Activated effector memory CD4-positive, alpha-beta T cell treated with Interleukin-2 at 50 U/mL for 16 hours (primary cell): ENCODE measurements around the gene CST3.
"Not testable (repeated sequence)": the region's sequence is repeated elsewhere in the genome, so short reads cannot be mapped to it uniquely, and the experiment has no call there.

ENCODE experiments used
- DNase-seq: peaks from one replicate; pipeline ENCODE4 v3.0.0-alpha.2; 2020

Gene CST3

GRCh38 chr20:23661002-23661429 is 23.3 kb upstream of the CST3 start:
- no peak for DNase-seq

- DNase-seq: no peak
Observed at GRCh38 chr20:23659989-23660837, 22.5 kb upstream of the CST3 start.

GRCh38 chr20:23659610-23659988 is 21.8 kb upstream of the CST3 start:
- not testable (repeated sequence) for DNase-seq

GRCh38 chr20:23658989-23659609 is 21.3 kb upstream of the CST3 start:
- no peak for DNase-seq

GRCh38 chr20:23658336-23658735 is 20.6 kb upstream of the CST3 start:
- no peak for DNase-seq

DNA sequence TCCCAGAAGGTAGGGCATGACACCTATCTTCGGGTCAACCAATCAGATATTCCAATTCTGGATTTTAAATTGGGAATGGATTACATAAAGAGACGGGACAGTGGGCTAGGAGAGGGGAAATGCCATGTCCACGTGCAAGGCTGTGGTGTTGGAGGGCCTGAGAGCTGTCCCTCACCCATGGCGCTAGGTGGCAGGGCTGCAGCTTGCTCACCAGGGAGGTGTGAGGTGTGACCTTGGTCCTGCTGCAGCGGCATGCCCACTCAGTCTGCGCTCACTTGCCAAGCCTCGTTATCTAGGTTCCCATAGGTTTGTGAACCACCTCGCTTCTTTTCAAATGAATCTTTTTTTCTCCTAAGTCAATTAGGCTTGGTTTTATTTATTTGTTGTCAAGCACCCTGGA is 19.4 kb upstream of the CST3 start:
- DNase-seq: no peak

DNA sequence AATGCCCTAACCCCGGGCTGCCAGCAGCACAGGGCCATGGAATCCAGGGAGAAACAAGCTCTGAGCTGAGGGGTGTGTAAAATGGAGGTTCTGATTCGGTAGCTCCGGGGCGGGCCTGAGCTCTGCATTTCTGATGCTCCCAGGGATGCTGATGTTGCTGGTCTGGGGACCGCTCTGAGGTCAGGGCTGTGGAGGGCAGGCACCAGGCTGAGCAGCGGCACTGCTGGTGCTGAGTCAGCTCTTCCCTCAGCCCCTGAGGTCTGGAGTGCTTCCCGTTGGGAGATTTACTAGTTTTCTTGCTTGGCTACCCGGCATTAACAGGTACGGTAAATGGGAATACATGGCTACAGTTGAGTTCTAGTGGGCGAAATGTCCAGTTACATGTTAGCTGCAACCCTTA is 18.6 kb upstream of the CST3 start:
- DNase-seq: no peak

GRCh38 chr20:23655491-23656211 is 17.9 kb upstream of the CST3 start:
- DNase-seq: no peak

DNA sequence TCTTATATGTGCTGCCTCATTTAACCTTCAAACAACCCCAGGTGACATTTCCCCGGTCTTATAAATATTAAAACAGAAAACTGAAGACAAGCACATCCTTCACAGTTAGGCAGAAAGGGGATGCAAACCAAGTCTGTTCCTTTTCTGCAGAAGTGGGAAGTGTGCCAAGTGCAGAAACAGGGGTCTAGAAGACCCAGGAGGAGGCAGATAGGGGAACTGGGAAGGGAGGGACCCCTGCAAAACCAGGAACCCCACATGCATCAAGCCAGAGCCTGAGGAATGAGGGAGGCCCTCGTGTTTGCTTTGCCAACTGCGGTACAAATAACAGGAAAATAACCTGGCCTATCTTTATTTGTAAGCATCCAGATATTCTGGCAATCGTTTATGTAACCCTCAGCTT is 17.0 kb upstream of the CST3 start:
- DNase-seq: no peak

GRCh38 chr20:23654000-23654399 is 16.2 kb upstream of the CST3 start:
- DNase-seq: no peak

DNA sequence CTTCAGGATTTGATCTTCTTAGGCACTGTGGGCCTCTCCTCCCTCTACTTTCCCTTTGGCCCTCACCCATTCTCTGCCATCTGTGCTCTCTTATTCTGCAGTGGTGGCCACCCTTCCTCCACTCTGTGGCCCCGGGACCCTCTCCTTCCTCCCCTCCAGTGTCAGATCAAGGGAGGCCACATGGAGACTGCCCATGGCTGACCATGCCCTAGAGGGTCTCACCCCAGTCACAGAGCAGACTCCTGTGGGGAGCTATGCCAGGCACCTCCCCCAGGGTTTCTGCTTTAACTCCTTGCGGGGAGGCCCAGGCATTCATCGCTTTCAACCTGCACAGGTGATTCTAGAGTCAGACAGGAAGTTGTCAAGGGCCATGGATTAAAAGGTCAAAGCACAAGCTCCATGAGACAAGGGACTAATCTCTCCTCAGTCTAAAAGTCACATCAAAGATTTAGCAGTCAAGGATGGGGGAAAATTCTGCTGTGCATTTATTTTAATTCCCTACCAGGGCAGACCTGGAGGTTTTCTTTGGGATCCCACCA is 15.7 kb upstream of the CST3 start:
- no peak for DNase-seq

DNA sequence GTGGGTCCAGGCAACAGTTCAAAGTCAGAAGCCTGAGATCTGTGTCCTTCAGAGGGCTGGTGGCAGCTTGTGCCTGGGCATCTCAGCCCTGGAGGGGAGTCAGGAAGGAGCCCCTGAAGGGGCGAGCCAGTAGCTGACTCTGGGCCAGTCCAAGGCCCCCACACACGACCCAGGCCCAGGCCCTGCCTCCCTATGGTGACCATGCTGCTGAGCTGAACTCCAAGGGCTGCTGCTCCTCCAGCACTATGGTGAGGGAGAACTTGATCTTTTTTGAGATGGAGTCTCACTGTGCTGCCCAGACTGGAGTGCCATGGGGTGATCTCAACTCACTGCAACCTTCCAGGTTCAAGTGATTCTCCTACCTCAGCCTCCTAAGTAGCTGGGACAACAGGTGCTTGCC is 15.2 kb upstream of the CST3 start:
- DNase-seq: no peak

GRCh38 chr20:23652371-23652770 is 14.6 kb upstream of the CST3 start:
- DNase-seq: no peak

- no peak for DNase-seq
Observed at GRCh38 chr20:23651117-23651516, 13.4 kb upstream of the CST3 start.

DNA sequence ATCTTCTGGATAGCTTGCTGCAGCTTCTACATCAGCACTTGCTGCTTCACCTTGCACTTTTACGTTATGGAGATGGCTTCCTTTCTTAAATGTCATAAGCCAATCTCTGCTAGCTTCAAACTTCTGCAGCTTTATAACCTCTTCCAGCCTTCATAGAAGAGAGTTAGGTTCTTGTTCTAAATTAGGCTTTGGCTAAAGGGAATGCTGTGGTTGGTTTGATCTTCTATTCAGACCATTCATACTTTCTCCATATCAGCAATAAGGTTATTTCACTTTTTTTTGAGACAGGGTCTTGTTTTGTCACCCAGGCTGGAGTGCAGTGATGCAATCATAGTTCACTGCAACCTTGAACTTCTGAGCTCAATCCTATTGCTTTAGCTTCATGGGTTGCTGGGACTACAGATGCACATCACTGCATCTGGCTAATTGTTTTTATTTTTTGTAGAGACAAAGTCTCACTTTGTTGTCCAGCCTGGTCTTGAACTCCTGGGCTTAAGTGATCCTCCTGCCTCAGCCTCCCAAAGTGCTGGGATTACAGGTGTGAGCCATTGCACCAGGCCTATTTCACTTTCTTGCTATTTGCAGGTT is 12.2 kb upstream of the CST3 start:
- DNase-seq: no peak

- no peak for DNase-seq
Observed at GRCh38 chr20:23649242-23649641, 11.5 kb upstream of the CST3 start.

GRCh38 chr20:23647346-23647745 is 9.6 kb upstream of the CST3 start:
- no peak for DNase-seq

GRCh38 chr20:23646106-23646873 is 8.5 kb upstream of the CST3 start:
- no peak for DNase-seq

DNA sequence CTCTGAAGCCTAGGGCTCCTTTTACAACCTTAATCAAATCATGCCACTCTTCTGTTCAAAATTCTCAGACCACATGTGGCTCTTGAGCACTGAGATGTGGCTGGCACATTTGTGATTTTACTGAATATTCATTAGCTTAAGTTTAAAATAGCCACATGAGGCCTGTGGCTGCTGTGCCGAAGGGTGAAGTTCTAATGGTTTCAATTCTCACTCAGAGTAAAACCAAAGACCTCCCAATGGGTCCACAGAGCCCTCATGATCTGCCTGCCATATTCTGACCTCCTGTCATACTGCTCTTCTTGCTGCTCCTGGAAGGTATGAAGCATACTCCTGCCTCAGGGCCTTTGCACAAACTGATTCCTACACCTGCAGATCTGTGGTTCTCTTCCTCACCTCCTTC is 7.8 kb upstream of the CST3 start:
- no peak for DNase-seq

GRCh38 chr20:23644164-23644563 is 6.4 kb upstream of the CST3 start:
- no peak for DNase-seq

DNA sequence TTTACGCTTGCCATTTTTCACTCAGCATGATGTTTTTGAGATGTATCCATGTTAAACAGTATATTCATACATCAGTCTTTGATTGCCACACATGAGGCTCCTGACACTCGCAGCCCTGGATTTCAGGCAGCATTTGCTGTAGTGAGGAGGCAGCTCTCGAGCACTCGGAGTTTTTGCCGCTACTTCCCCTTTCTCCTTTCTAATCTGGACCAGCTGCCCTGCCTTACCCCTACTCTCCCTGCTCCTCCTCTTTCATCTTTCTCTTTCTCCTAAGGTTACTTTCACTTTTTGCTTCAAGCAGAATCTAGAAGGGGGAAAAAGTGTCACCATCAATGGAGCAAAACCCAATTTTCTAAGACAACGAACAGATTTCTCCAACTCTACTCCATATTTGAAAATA is 5.9 kb upstream of the CST3 start:
- no peak for DNase-seq

DNA sequence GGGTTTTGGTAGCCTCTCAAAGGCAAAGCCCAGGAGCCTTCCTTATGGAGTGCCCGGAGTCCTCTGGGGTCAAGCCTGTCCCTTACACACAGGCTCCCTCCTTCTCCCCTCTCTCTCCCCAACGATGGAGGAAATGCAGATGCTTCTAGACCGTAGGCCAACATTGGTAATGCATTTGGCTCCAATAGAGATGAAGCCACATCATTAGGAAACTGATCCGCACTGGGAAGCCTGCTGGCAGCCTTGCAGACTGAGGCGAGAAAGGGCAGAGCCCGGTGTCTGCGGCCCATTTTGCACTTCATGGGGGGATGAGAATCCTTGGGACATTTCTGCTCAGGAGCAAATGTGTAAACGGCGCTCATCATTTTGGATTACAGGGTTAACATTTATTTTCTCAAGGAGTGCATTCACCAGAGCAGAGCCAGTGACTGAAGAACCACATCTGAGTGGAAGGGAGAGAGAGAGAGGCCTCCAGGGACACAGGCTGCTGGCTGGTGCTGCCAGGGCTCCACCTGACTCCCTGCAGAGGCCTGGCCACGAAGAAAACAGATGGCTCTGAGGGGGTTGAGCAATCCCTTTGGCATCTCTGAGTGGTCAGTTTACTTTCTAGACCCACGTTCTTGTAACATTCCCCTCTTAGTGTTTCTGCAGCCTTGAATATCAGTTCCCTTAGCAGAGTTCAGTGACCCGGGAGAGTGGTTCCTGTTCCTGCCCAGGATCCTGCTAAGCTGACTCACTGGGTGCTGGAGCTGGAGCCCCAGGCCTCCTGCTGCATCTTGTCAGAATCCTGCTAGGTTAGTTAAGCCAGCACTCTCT is 4.4 kb upstream of the CST3 start:
- no peak for DNase-seq
